ENCODE results near the gene TMEM9. TPM values are rescaled to one million over a fixed set of nuclear protein-coding genes. Genes with fewer than 3 reads are reported as not detected.

The TMEM9 gene
- total and polyA plus RNA-seq, 9 of the 15 experiments (the other 6 are each of a cell fraction or from before 2014, with no cell fraction given): 30.4 to 107 (median 67.6) TPM

DNA sequence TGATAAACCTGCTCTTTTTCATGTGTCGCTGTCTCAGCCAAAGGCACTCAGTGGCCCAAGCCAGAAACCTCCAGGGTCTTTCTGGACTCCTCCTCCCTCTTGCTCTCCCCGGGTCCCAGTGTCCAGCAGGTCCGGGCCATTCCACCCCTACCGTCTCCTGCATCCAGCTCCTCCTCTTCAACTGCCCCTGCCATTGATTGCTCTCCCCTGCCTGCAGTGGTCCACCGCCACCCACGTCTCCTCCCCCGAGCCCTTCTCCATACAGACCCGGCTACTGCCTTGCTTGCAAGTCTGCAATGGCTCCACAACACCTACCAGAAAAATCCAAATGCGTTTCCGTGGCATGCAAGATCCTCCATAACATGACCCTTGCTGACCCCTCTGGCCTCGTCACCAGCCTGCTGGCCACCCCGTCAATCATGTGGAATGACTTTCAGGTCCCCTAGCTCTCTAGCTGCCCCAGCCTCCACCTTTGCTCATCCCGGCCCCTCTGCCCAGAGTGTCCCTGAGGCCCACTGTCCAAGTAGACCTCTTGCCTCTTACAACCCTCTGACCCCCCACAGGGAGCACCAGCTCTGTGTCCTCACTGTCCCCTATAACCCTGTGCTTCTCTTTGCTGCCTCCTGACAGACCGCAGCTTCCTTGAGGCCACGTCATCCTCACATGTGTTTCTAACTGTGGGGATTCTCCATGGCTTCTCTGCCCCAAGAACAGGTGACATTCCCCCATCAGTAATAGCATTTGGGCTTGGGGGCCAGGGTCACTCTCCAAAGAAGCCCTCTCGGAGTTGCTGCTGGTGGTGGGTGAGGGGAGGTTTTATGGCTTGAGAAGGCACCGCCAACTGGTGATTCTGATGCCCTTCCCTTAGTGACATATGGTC is 57.1 kb downstream of the TMEM9 start (continued):
- TF ChIP-seq, protein P1, sequence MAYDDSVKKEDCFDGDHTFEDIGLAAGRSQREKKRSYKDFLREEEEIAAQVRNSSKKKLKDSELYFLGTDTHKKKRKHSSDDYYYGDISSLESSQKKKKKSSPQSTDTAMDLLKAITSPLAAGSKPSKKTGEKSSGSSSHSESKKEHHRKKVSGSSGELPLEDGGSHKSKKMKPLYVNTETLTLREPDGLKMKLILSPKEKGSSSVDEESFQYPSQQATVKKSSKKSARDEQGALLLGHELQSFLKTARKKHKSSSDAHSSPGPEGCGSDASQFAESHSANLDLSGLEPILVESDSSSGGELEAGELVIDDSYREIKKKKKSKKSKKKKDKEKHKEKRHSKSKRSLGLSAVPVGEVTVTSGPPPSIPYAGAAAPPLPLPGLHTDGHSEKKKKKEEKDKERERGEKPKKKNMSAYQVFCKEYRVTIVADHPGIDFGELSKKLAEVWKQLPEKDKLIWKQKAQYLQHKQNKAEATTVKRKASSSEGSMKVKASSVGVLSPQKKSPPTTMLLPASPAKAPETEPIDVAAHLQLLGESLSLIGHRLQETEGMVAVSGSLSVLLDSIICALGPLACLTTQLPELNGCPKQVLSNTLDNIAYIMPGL (CRISPR knock-in tag; IDR thresholded peaks at IDR 0.05): no peak
- TF ChIP-seq BRF1 (IDR thresholded peaks at IDR 0.05; ENCODE audit: borderline replicate concordance, extremely low read depth, insufficient read length): no peak
- TF ChIP-seq ZNF174 (CRISPR knock-in tag; IDR thresholded peaks at IDR 0.05): no peak

- Histone ChIP-seq H3K9me1 (ENCODE audit: control insufficient read depth, insufficient read depth, low read length) (no peaks in the 10 kb centered on the region), H2AFZ (ENCODE audit: low read depth, low read length) (no peak overlapping the region), H3K4me1 (replicated peaks in 1 of 2; ENCODE audit: control insufficient read depth in 2 of 2, insufficient read depth in 2 of 2, low read length in 2 of 2) (no peaks in the 10 kb centered on the region), H3K4me2 (ENCODE audit: insufficient read depth, low read length) (no peak overlapping the region), H3K9ac (ENCODE audit: insufficient read depth in 1 of 2, low read depth in 2 of 2, low read length in 2 of 2) (no peak overlapping the region), H3K79me2 (ENCODE audit: control insufficient read depth, insufficient read depth, low read length) (no peaks in the 10 kb centered on the region), H4K20me1 (replicated peaks; ENCODE audit: control insufficient read depth, insufficient read depth, low read length) (peaks cover 10% of the 10 kb centered on the region; the same call in 1 of the 2 replicates), H3K4me3 (no peak overlapping the region), H3K9me3 (replicated peaks; ENCODE audit: control insufficient read depth, insufficient read depth, low read depth, low read length) (no peaks in the 10 kb centered on the region), H3K36me3 (ENCODE audit: control insufficient read depth, insufficient read depth, low read length) (no peaks in the 10 kb centered on the region), H3K27ac (ENCODE audit: extremely low read depth, low read depth, low read length) (no peak overlapping the region), H3K27me3 (ENCODE audit: control insufficient read depth in 2 of 2, insufficient read depth in 2 of 2, low read length in 2 of 2) (peaks cover 57 to 87% of the 10 kb centered on the region in 2 experiments)
- no peak for DNase-seq (ENCODE audit: extremely low read depth in 1 of 4, low spot score in 3 of 4)
- BruUV-seq (replicated peaks): no TSS peak
- in situ Hi-C loops (cut with MboI) (no loop called here), intact Hi-C loops (cut with micrococcal nuclease) (no loop called here)
- CTCF ChIA-PET (ENCODE audit: low intra/inter-chr PET ratio): no interaction called here
- WGBS (ENCODE audit: insufficient coverage, low coverage, missing lambda C conversion rate): 1% methylated on average over 5 of the region's 5 CpGs
- peak; percentile 58 for ATAC-seq
- POLR2A ChIA-PET: interaction anchor here (0.6 to 0.8 kb wide), 4 partner anchors 15 to 123 kb away, joined by 3 to 4 read pairs (median 3); no protein-coding TSS in a partner anchor
- no peak for FAIRE-seq
- TF ChIP-seq TOE1 (IDR thresholded peaks at IDR 0.05; ENCODE audit: borderline replicate concordance) (no peak), TOE1 (CRISPR knock-in tag; IDR thresholded peaks at IDR 0.05; ENCODE audit: borderline replicate concordance, low read depth) (no peak), ZNF609 (CRISPR knock-in tag; IDR thresholded peaks at IDR 0.05; ENCODE audit: borderline replicate concordance) (no peak), ATF3 (IDR thresholded peaks at IDR 0.05) (peak; percentile 70), ATF3 (CRISPR knock-in tag; conservative IDR thresholded peaks at IDR 0.05) (no peak), FOXA3 (CRISPR knock-in tag; conservative IDR thresholded peaks at IDR 0.05 in 1 of 2, IDR thresholded peaks at IDR 0.05 in 1 of 2) (no peak), OTX1 (CRISPR knock-in tag; IDR thresholded peaks at IDR 0.05) (no peak)
Observed at GRCh38 chr1:201096041-201096461, 58.2 kb downstream of the TMEM9 start.

Measured in K562 (cell line).